Mesothelial cell of epicardium (in vitro differentiated cells): ENCODE measurements around the gene TRIM32. TPM values are rescaled to one million over a fixed set of nuclear protein-coding genes. Genes with fewer than 3 reads are reported as not detected.

Source experiments
- DNase-seq, 2 experiments: peaks; one replicate each; pipeline ENCODE4 v3.0.0; 2021; ENCODE audit warnings: low spot score in 2 of 2; ENCODE audit not compliant: unreplicated experiment in 2 of 2
- H3K27ac Mint-ChIP-seq: 2 replicates; pipeline ENCODE4 v1.8.0; 2021; ENCODE audit warnings: mixed read lengths
- H3K27me3 Mint-ChIP-seq: 2 replicates; pipeline ENCODE4 v1.8.0; 2021; ENCODE audit warnings: low read depth, mixed read lengths
- H3K36me3 Mint-ChIP-seq: 2 replicates; pipeline ENCODE4 v1.8.0; 2021; ENCODE audit warnings: mixed read lengths
- H3K4me1 Mint-ChIP-seq: 2 replicates; pipeline ENCODE4 v1.8.0; 2021; ENCODE audit warnings: mixed read lengths
- H3K4me3 Mint-ChIP-seq: 2 replicates; pipeline ENCODE4 v1.8.0; 2021; ENCODE audit warnings: mild to moderate bottlenecking, moderate library complexity, mixed read lengths
- H3K9me3 Mint-ChIP-seq: 2 replicates; pipeline ENCODE4 v1.8.0; 2021; ENCODE audit warnings: mixed read lengths
- total RNA-seq: library from RNA; stranded (reverse); gene quantifications from 3 replicates; pipeline ENCODE4 v1.2.1, GENCODE V29; 2021
- TF ChIP-seq, protein P1 (sequence below): fragments of 200-600 bp; sonication (generic); IDR thresholded peaks from one replicate; pipeline ENCODE4 v1.5.0; 2021; ENCODE audit warnings: antibody characterized with exemption; ENCODE audit not compliant: unreplicated experiment

The TRIM32 gene
- total RNA-seq, 1 donor from 2014 or later = 33.6 TPM

- Mint-ChIP-seq H3K27me3 (no peaks in the 10 kb centered on the region), H3K4me1 (peaks cover 12% of the 10 kb centered on the region), H3K27ac (no peak overlapping the region), H3K4me3 (no peak overlapping the region), H3K9me3 (peaks cover 6% of the 10 kb centered on the region), H3K36me3 (peaks cover 47% of the 10 kb centered on the region)
- TF ChIP-seq, protein P1, sequence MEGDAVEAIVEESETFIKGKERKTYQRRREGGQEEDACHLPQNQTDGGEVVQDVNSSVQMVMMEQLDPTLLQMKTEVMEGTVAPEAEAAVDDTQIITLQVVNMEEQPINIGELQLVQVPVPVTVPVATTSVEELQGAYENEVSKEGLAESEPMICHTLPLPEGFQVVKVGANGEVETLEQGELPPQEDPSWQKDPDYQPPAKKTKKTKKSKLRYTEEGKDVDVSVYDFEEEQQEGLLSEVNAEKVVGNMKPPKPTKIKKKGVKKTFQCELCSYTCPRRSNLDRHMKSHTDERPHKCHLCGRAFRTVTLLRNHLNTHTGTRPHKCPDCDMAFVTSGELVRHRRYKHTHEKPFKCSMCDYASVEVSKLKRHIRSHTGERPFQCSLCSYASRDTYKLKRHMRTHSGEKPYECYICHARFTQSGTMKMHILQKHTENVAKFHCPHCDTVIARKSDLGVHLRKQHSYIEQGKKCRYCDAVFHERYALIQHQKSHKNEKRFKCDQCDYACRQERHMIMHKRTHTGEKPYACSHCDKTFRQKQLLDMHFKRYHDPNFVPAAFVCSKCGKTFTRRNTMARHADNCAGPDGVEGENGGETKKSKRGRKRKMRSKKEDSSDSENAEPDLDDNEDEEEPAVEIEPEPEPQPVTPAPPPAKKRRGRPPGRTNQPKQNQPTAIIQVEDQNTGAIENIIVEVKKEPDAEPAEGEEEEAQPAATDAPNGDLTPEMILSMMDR = no peak
- DNase-seq = no peak
Measured at GRCh38 chr9:116701940-116702642, 15.0 kb downstream of the TRIM32 start.

GRCh38 chr9:116703634-116704033 lies 16.5 kb downstream of the TRIM32 start:
- TF ChIP-seq, protein P1 = no peak
- Mint-ChIP-seq H3K27ac (no peak overlapping the region), H3K4me1 (peaks cover 11% of the 10 kb centered on the region), H3K4me3 (no peak overlapping the region), H3K27me3 (no peaks in the 10 kb centered on the region), H3K9me3 (peaks cover 6% of the 10 kb centered on the region), H3K36me3 (peaks cover 35% of the 10 kb centered on the region)
- DNase-seq = no peak

DNA sequence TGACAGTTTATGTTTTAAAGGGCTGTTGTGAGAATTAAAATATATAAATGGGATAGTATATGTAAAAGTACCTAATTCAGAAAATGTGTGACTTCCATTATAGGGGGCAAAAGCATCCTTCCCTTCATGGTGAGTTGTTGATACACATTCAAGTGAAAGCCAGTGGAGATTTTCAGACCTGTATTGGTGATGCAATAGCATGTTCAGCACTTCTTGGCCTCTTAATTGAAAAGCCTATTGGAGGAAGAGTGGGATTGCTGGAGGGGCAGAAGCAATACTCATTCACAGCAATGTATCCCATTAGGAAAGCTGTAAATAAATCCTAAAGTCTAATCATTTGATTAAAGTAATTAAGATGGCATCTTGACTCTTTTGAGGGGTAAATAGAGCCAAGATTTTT lies 17.4 kb downstream of the TRIM32 start:
- H3K9me3 Mint-ChIP-seq = peaks cover 6% of the 10 kb centered on the region
- TF ChIP-seq, protein P1 = no peak
- DNase-seq = no peak
- H3K4me3 Mint-ChIP-seq = no peak overlapping the region
- no peaks in the 10 kb centered on the region for H3K27me3 Mint-ChIP-seq
- peaks cover 11% of the 10 kb centered on the region for H3K4me1 Mint-ChIP-seq
- H3K27ac Mint-ChIP-seq = no peak overlapping the region
- H3K36me3 Mint-ChIP-seq = peaks cover 29% of the 10 kb centered on the region

DNA sequence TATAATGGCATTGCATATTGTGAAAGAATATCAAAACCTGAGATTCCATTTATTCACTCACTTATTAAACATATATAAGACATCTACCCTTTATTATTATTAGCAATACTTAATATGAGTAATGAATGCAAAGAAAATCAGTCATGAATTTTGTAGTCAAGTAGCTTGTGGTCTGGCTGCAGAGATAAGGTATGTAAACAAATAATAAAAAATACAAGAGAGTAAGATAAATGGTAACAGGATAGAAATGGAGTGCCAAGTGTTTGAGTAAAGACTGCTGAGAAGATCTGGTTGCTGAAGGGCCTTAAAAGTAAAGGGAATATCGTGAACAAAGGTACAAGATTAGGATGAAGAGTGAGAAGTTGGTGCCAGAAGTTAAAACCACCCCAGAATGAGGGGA lies 18.4 kb downstream of the TRIM32 start:
- TF ChIP-seq, protein P1 = no peak
- Mint-ChIP-seq H3K27ac (no peak overlapping the region), H3K4me1 (peaks cover 11% of the 10 kb centered on the region), H3K27me3 (no peaks in the 10 kb centered on the region), H3K36me3 (peaks cover 19% of the 10 kb centered on the region), H3K4me3 (no peak overlapping the region), H3K9me3 (peaks cover 6% of the 10 kb centered on the region)
- DNase-seq = no peak

- H3K27me3 Mint-ChIP-seq = no peaks in the 10 kb centered on the region
- H3K27ac Mint-ChIP-seq = no peak overlapping the region
- no peak for DNase-seq
- H3K4me1 Mint-ChIP-seq = peaks cover 7% of the 10 kb centered on the region
- H3K4me3 Mint-ChIP-seq = no peak overlapping the region
- H3K9me3 Mint-ChIP-seq = peaks cover 6% of the 10 kb centered on the region
- peaks cover 12% of the 10 kb centered on the region for H3K36me3 Mint-ChIP-seq
- TF ChIP-seq, protein P1 = no peak
Measured at GRCh38 chr9:116706310-116707290, 19.5 kb downstream of the TRIM32 start.
